NCI-H748 treated with DMSO at 0.1 percent for 48 hours (cell line): ENCODE data around the gene HSF2BP.
A peak's percentile ranks its signal among the peaks of the same experiment; 100 is the strongest.
"Not testable (repeated sequence)": the region's sequence is repeated elsewhere in the genome, so short reads cannot be mapped to it uniquely, and the experiment has no call there.

Experiments used
- DNase-seq: peaks from one replicate; lab custom pipeline; 2025; lab: John Stamatoyannopoulos, UW

HSF2BP gene

GRCh38 chr21:43618940-43619339, 40.3 kb downstream of the HSF2BP start:
- no peak for DNase-seq

- not testable (repeated sequence) for DNase-seq
These were observed 42.4 kb downstream of the HSF2BP start for GRCh38 chr21:43616861-43617260.

GRCh38 chr21:43614839-43615238, 44.4 kb downstream of the HSF2BP start:
- no peak for DNase-seq

- DNase-seq: no peak
These were observed 45.3 kb downstream of the HSF2BP start for GRCh38 chr21:43613755-43614638.

GRCh38 chr21:43611598-43612369, 47.5 kb downstream of the HSF2BP start:
- peak; percentile 10 for DNase-seq

- DNase-seq: peak; percentile 56
These were observed 49.6 kb downstream of the HSF2BP start for GRCh38 chr21:43609501-43610340.

GRCh38 chr21:43608664-43609063, 50.6 kb downstream of the HSF2BP start:
- DNase-seq: no peak

- DNase-seq: no peak
These were observed 51.1 kb downstream of the HSF2BP start for GRCh38 chr21:43608225-43608624.

- DNase-seq: no peak
These were observed 53.7 kb downstream of the HSF2BP start for GRCh38 chr21:43605320-43606215.

GRCh38 chr21:43604505-43605204, 54.6 kb downstream of the HSF2BP start:
- no peak for DNase-seq

GRCh38 chr21:43603641-43604504, 55.4 kb downstream of the HSF2BP start:
- DNase-seq: no peak

GRCh38 chr21:43603233-43603626, 56.1 kb downstream of the HSF2BP start:
- no peak for DNase-seq

- DNase-seq: no peak
These were observed 56.7 kb downstream of the HSF2BP start for GRCh38 chr21:43602266-43603232.

GRCh38 chr21:43600642-43601402, 58.5 kb downstream of the HSF2BP start:
- no peak for DNase-seq

GRCh38 chr21:43599728-43600127, 59.6 kb downstream of the HSF2BP start:
- no peak for DNase-seq

- DNase-seq: no peak
These were observed 60.7 kb downstream of the HSF2BP start for GRCh38 chr21:43598416-43599120.
